Esophagus muscularis mucosa (tissue), 4 donors: ENCODE data around the gene FLG2. TPM values are rescaled to one million over a fixed set of nuclear protein-coding genes. Genes with fewer than 3 reads are reported as not detected.

Experiments used
- DNase-seq: peaks from one replicate; pipeline ENCODE4 v3.0.0-alpha.2; 2017; ENCODE audit errors: extremely low spot score
- H3K27ac ChIP-seq, 4 donors: fragments of 200-600 bp; sonication (generic); replicated peaks in 1 of 4; 1 replicate in 3 of 4; 2 replicates in 1 of 4; pipeline ENCODE4 v1.5.1; 2016 to 2019; ENCODE audit warnings: mild to moderate bottlenecking in 1 of 4
- H3K27me3 ChIP-seq, 4 donors: fragments of 200-600 bp; sonication (generic); one replicate each; pipeline versions ENCODE4 v1.5.1 to v1.6.0; 2016 to 2019
- H3K36me3 ChIP-seq, 4 donors: fragments of 200-600 bp; sonication (generic); one replicate each; pipeline ENCODE4 v1.5.1; 2016 to 2019
- H3K4me1 ChIP-seq, 4 donors: fragments of 200-600 bp; sonication (generic); one replicate each; pipeline ENCODE4 v1.5.1; 2016 to 2019
- H3K4me3 ChIP-seq, 4 donors: fragments of 200-600 bp; sonication (generic); 1 replicate in 2 of 4; 2 replicates in 2 of 4; pipeline ENCODE4 v1.5.1; 2016 to 2019; ENCODE audit warnings: mild to moderate bottlenecking in 4 of 4, moderate library complexity in 1 of 4
- H3K9me3 ChIP-seq, 4 donors: fragments of 200-600 bp; sonication (generic); 1 replicate in 3 of 4; 2 replicates in 1 of 4; pipeline ENCODE4 v1.5.1; 2016 to 2019
- CTCF ChIP-seq, 3 experiments: fragments of 200-600 bp in 2 of 3; fragments of 450-650 bp in 1 of 3; sonication (generic) in 2 of 3; IDR thresholded peaks; one replicate each; pipeline ENCODE4 v1.5.1; 2017 to 2019; ENCODE audit warnings: antibody characterized with exemption in 3 of 3, mild to moderate bottlenecking in 2 of 3, moderate library complexity in 1 of 3
- EP300 ChIP-seq: sonication (generic); formaldehyde crosslinking; IDR thresholded peaks from one replicate; pipeline ENCODE4 v1.6.1; 2017; ENCODE audit warnings: antibody characterized with exemption
- POLR2A ChIP-seq: fragments of 450-650 bp; IDR thresholded peaks from one replicate; pipeline ENCODE4 v1.6.1; 2017; ENCODE audit warnings: antibody characterized with exemption, moderate library complexity, mild to moderate bottlenecking, low read depth
- POLR2AphosphoS5 ChIP-seq, 2 donors: sonication (generic); formaldehyde crosslinking; IDR thresholded peaks; one replicate each; pipeline ENCODE4 v1.6.1; 2017; ENCODE audit warnings: antibody characterized with exemption in 2 of 2
- WGBS: methylation state at CpG from one replicate; pipeline ENCODE4 v1.1.5; 2018; 5-methylcytosine and 5-hydroxymethylcytosine counted together
- intact Hi-C: fragments of 100-400 bp; cut with DNase I; formaldehyde crosslinking; loops from one replicate; pipeline ENCODE4 v1.15.1; 2023
- total RNA-seq, 4 donors: library from RNA; depleted of rRNA; stranded (reverse); fragments of >200 nt; gene quantifications; one replicate each; pipeline versions ENCODE4 v1.1.0 to v1.2.1, GENCODE V29; 2016

Gene FLG2
- total RNA-seq, 4 donors from 2014 or later, result not detected

- no peak overlapping the region for H3K4me3 ChIP-seq
- no peak for TF ChIP-seq EP300
- no peak for TF ChIP-seq CTCF (IDR thresholded peaks at IDR 0.05)
- no peak for TF ChIP-seq POLR2A
- TF ChIP-seq POLR2AphosphoS5 (IDR thresholded peaks at IDR 0.05), result no peak
- 67% methylated on average over 3 of the region's 3 CpGs for WGBS
- no peak overlapping the region for H3K27ac ChIP-seq
- no peak for DNase-seq
- peaks cover 0 to 9% (median 3%) of the 10 kb centered on the region in 4 donors for H3K9me3 ChIP-seq
- no peaks in the 10 kb centered on the region for H3K36me3 ChIP-seq
- no peaks in the 10 kb centered on the region for H3K4me1 ChIP-seq
- no peaks in the 10 kb centered on the region for H3K27me3 ChIP-seq
- intact Hi-C loops, result no loop called here
Measured at GRCh38 chr1:152374451-152374850, 14.6 kb upstream of the FLG2 start.

- Histone ChIP-seq H3K27ac (no peak overlapping the region), H3K27me3 (no peaks in the 10 kb centered on the region), H3K4me1 (no peaks in the 10 kb centered on the region), H3K4me3 (no peak overlapping the region), H3K9me3 (peaks cover 0 to 21% (median 11%) of the 10 kb centered on the region in 4 donors), H3K36me3 (no peaks in the 10 kb centered on the region)
- intact Hi-C loops, result no loop called here
- 76% methylated on average over 1 of the region's 1 CpG for WGBS
- TF ChIP-seq EP300 (no peak), POLR2AphosphoS5 (IDR thresholded peaks at IDR 0.05) (no peak), POLR2A (no peak), CTCF (IDR thresholded peaks at IDR 0.05) (no peak)
- DNase-seq, result no peak
Measured at GRCh38 chr1:152372672-152373071, 12.9 kb upstream of the FLG2 start.

GRCh38 chr1:152367436-152367835 is 7.6 kb upstream of the FLG2 start:
- DNase-seq, result no peak
- TF ChIP-seq CTCF (IDR thresholded peaks at IDR 0.05) (no peak), EP300 (no peak), POLR2A (no peak), POLR2AphosphoS5 (IDR thresholded peaks at IDR 0.05) (no peak)
- Histone ChIP-seq H3K27ac (no peak overlapping the region), H3K9me3 (peaks cover 0 to 21% (median 11%) of the 10 kb centered on the region in 4 donors), H3K4me3 (no peak overlapping the region), H3K36me3 (no peaks in the 10 kb centered on the region), H3K27me3 (no peaks in the 10 kb centered on the region), H3K4me1 (no peaks in the 10 kb centered on the region)
- intact Hi-C loops, result no loop called here
- 21% methylated on average over 1 of the region's 1 CpG for WGBS

- H3K9me3 ChIP-seq, result no peaks in the 10 kb centered on the region
- no peak overlapping the region for H3K4me3 ChIP-seq
- TF ChIP-seq CTCF (IDR thresholded peaks at IDR 0.05) (no peak), EP300 (no peak), POLR2A (no peak), POLR2AphosphoS5 (IDR thresholded peaks at IDR 0.05) (no peak)
- intact Hi-C loops, result no loop called here
- H3K4me1 ChIP-seq, result no peaks in the 10 kb centered on the region
- H3K36me3 ChIP-seq, result peaks cover 0 to 8% (median 0%) of the 10 kb centered on the region in 4 donors
- H3K27me3 ChIP-seq, result no peaks in the 10 kb centered on the region
- no peak overlapping the region for H3K27ac ChIP-seq
- 53% methylated on average over 1 of the region's 1 CpG for WGBS
- no peak for DNase-seq
Measured at GRCh38 chr1:152356736-152357135, 3.1 kb downstream of the FLG2 start.

GRCh38 chr1:152349611-152350010 is 10.2 kb downstream of the FLG2 start:
- intact Hi-C loops, result loop anchor here (10.0 kb wide), 1 partner anchor 295 kb away; no protein-coding TSS in a partner anchor
- WGBS, result 83% methylated on average over 2 of the region's 2 CpGs
- no peaks in the 10 kb centered on the region for H3K27me3 ChIP-seq
- H3K36me3 ChIP-seq, result peaks cover 0 to 15% (median 0%) of the 10 kb centered on the region in 4 donors
- H3K27ac ChIP-seq, result no peak overlapping the region
- TF ChIP-seq POLR2A, result no peak
- TF ChIP-seq CTCF (IDR thresholded peaks at IDR 0.05), result no peak
- TF ChIP-seq POLR2AphosphoS5 (IDR thresholded peaks at IDR 0.05), result no peak
- no peak for TF ChIP-seq EP300
- H3K9me3 ChIP-seq, result no peaks in the 10 kb centered on the region
- no peaks in the 10 kb centered on the region for H3K4me1 ChIP-seq
- no peak for DNase-seq
- H3K4me3 ChIP-seq, result no peak overlapping the region
